HepG2 (cell line): ENCODE data around the gene NOL4L. TPM values are rescaled to one million over a fixed set of nuclear protein-coding genes. Genes with fewer than 3 reads are reported as not detected.

Source experiments
- DPF2 ChIP-seq: sonication (generic); formaldehyde crosslinking; IDR thresholded peaks from 2 replicates; pipeline ENCODE4 v1.4.0; 2020; ENCODE audit warnings: mild to moderate bottlenecking, low read depth, missing genetic modification reagents, borderline replicate concordance
- FOSL2 ChIP-seq: sonication (generic); formaldehyde crosslinking; IDR thresholded peaks from 2 replicates; pipeline ENCODE4 v1.4.0; 2020; ENCODE audit warnings: missing genetic modification reagents
- FOXO1 ChIP-seq: sonication (generic); formaldehyde crosslinking; IDR thresholded peaks from 2 replicates; pipeline ENCODE4 v1.4.0; 2020; ENCODE audit warnings: missing genetic modification reagents
- HNF1B ChIP-seq: sonication (generic); formaldehyde crosslinking; IDR thresholded peaks from 2 replicates; pipeline ENCODE4 v1.5.1; 2020; ENCODE audit warnings: mild to moderate bottlenecking, moderate library complexity, missing genetic modification reagents
- NCOA1 ChIP-seq: sonication (generic); formaldehyde crosslinking; IDR thresholded peaks from 2 replicates; pipeline ENCODE4 v1.9.0; 2021; ENCODE audit warnings: missing genetic modification reagents
- NCOA5 ChIP-seq: sonication (generic); formaldehyde crosslinking; IDR thresholded peaks from 2 replicates; pipeline ENCODE4 v1.4.0; 2020; ENCODE audit warnings: missing genetic modification reagents
- PRMT3 ChIP-seq: sonication (generic); formaldehyde crosslinking; IDR thresholded peaks from 2 replicates; pipeline ENCODE4 v1.8.1; 2022; ENCODE audit warnings: low read depth, mild to moderate bottlenecking, moderate library complexity, missing genetic modification reagents, borderline replicate concordance
- SAP130 ChIP-seq: IDR thresholded peaks from 2 replicates; pipeline ENCODE4 v1.6.1; 2016; ENCODE audit warnings: low read depth
- UBTF ChIP-seq: sonication (generic); formaldehyde crosslinking; IDR thresholded peaks from 2 replicates; pipeline ENCODE4 v1.4.0; 2020; ENCODE audit warnings: mild to moderate bottlenecking, missing genetic modification reagents
- ZFX ChIP-seq: sonication (generic); formaldehyde crosslinking; IDR thresholded peaks from 2 replicates; pipeline ENCODE4 v1.4.0; 2020; ENCODE audit warnings: mild to moderate bottlenecking, low read depth, missing genetic modification reagents, moderate library complexity
- ZMYM2 ChIP-seq: sonication (generic); formaldehyde crosslinking; IDR thresholded peaks from 2 replicates; pipeline ENCODE4 v1.8.0; 2022; ENCODE audit warnings: mild to moderate bottlenecking, missing genetic modification reagents
- ZNF205 ChIP-seq: IDR thresholded peaks from 2 replicates; pipeline ENCODE4 v1.6.1; 2018; ENCODE audit warnings: missing biosample characterization, missing genetic modification reagents
- ZNF232 ChIP-seq: sonication (generic); formaldehyde crosslinking; IDR thresholded peaks from 2 replicates; pipeline ENCODE4 v1.4.0; 2020; ENCODE audit warnings: missing genetic modification reagents, borderline replicate concordance
- ZNF24 ChIP-seq: fragments of 450-650 bp; IDR thresholded peaks from 2 replicates; pipeline ENCODE4 v1.6.1; 2017; ENCODE audit warnings: antibody characterized with exemption, mild to moderate bottlenecking
- ZNF569 ChIP-seq: sonication (generic); formaldehyde crosslinking; IDR thresholded peaks from 2 replicates; pipeline ENCODE4 v1.5.0; 2020; ENCODE audit warnings: mild to moderate bottlenecking, missing genetic modification reagents, moderate library complexity, borderline replicate concordance
- ZNF572 ChIP-seq: sonication (generic); formaldehyde crosslinking; IDR thresholded peaks from 2 replicates; pipeline ENCODE4 v1.5.1; 2020; ENCODE audit warnings: mild to moderate bottlenecking, missing genetic modification reagents
- ZNF816 ChIP-seq: sonication (generic); formaldehyde crosslinking; IDR thresholded peaks from 2 replicates; pipeline ENCODE4 v1.8.0; 2022; ENCODE audit warnings: missing genetic modification reagents, mild to moderate bottlenecking, borderline replicate concordance
- polyA plus RNA-seq, 8 experiments: library from polyadenylated mRNA; depleted of rRNA in 3 of 8; stranded (reverse) in 7 of 8; unstranded in 1 of 8; fragments of >200 nt; fragmentation: Illumina TruSeq in 4 of 8; extraction: Trizol in 4 of 8; gene quantifications; 2 replicates each; pipeline versions ENCODE4 v1.2.1 to v1.2.3, GENCODE V29; 2011 to 2016; ENCODE audit warnings: low read depth in 4 of 8, missing spikeins in 1 of 8, mixed read lengths in 1 of 8; ENCODE audit not compliant: insufficient read depth in 1 of 8
- total RNA-seq, 5 experiments: library from RNA; depleted of rRNA; stranded (reverse); fragments of >200 nt; fragmentation: Illumina TruSeq; extraction: Trizol; gene quantifications; 2 replicates each; pipeline ENCODE4 v1.2.3, GENCODE V29; 2016; ENCODE audit warnings: low read depth in 1 of 5
- TF ChIP-seq, protein P1 (sequence below): sonication (generic); formaldehyde crosslinking; IDR thresholded peaks from 2 replicates; pipeline ENCODE4 v1.5.1; 2020; ENCODE audit warnings: missing genetic modification reagents, mild to moderate bottlenecking, borderline replicate concordance
- TF ChIP-seq, protein P2 (sequence below): sonication (generic); formaldehyde crosslinking; IDR thresholded peaks from 2 replicates; pipeline ENCODE4 v1.4.0; 2020; ENCODE audit warnings: mild to moderate bottlenecking, missing genetic modification reagents
- TF ChIP-seq, protein P3 (sequence below): sonication (generic); formaldehyde crosslinking; IDR thresholded peaks from 2 replicates; pipeline ENCODE4 v1.8.1; 2023; ENCODE audit warnings: mild to moderate bottlenecking, moderate library complexity, missing genetic modification reagents

The NOL4L gene
- total and polyA plus RNA-seq, 2 of the 13 experiments (the other 11 are each of a cell fraction or from before 2014, with no cell fraction given): 16.6 to 35.4 TPM

- TF ChIP-seq HNF1B (CRISPR knock-in tag): peak; percentile 63
- peak; percentile 54 for TF ChIP-seq UBTF (CRISPR knock-in tag)
- TF ChIP-seq, protein P1, sequence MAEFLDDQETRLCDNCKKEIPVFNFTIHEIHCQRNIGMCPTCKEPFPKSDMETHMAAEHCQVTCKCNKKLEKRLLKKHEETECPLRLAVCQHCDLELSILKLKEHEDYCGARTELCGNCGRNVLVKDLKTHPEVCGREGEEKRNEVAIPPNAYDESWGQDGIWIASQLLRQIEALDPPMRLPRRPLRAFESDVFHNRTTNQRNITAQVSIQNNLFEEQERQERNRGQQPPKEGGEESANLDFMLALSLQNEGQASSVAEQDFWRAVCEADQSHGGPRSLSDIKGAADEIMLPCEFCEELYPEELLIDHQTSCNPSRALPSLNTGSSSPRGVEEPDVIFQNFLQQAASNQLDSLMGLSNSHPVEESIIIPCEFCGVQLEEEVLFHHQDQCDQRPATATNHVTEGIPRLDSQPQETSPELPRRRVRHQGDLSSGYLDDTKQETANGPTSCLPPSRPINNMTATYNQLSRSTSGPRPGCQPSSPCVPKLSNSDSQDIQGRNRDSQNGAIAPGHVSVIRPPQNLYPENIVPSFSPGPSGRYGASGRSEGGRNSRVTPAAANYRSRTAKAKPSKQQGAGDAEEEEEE (CRISPR knock-in tag): no peak; the same call in 1 of the 2 replicates
- TF ChIP-seq, protein P2, sequence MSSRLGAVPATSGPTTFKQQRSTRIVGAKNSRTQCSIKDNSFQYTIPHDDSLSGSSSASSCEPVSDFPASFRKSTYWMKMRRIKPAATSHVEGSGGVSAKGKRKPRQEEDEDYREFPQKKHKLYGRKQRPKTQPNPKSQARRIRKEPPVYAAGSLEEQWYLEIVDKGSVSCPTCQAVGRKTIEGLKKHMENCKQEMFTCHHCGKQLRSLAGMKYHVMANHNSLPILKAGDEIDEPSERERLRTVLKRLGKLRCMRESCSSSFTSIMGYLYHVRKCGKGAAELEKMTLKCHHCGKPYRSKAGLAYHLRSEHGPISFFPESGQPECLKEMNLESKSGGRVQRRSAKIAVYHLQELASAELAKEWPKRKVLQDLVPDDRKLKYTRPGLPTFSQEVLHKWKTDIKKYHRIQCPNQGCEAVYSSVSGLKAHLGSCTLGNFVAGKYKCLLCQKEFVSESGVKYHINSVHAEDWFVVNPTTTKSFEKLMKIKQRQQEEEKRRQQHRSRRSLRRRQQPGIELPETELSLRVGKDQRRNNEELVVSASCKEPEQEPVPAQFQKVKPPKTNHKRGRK (CRISPR knock-in tag): no peak
- 0 out of 2 replicates have a peak, but pooled peaks have one; percentile 18 for TF ChIP-seq ZNF232
- TF ChIP-seq ZNF572: 0 out of 2 replicates have a peak, but pooled peaks have one; percentile 54
- TF ChIP-seq ZNF24: 0 out of 2 replicates have a peak, but pooled peaks have one; percentile 4
- peak; percentile 73; the same call in 1 of the 2 replicates for TF ChIP-seq NCOA1
- TF ChIP-seq SAP130 (CRISPR knock-in tag): peak; percentile 57
- TF ChIP-seq NCOA5: no peak
- TF ChIP-seq ZNF816 (CRISPR knock-in tag): 0 out of 2 replicates have a peak, but pooled peaks have one; percentile 49
- TF ChIP-seq DPF2 (CRISPR knock-in tag): 0 out of 2 replicates have a peak, but pooled peaks have one; percentile 16
- 0 out of 2 replicates have a peak, but pooled peaks have one; percentile 30 for TF ChIP-seq ZMYM2
- TF ChIP-seq ZFX (CRISPR knock-in tag): peak; percentile 87
- peak; percentile 69; the same call in 1 of the 2 replicates for TF ChIP-seq ZNF569 (CRISPR knock-in tag)
- TF ChIP-seq FOXO1: peak; percentile 32; the same call in 1 of the 2 replicates
- TF ChIP-seq FOSL2 (CRISPR knock-in tag): no peak
- TF ChIP-seq, protein P3, sequence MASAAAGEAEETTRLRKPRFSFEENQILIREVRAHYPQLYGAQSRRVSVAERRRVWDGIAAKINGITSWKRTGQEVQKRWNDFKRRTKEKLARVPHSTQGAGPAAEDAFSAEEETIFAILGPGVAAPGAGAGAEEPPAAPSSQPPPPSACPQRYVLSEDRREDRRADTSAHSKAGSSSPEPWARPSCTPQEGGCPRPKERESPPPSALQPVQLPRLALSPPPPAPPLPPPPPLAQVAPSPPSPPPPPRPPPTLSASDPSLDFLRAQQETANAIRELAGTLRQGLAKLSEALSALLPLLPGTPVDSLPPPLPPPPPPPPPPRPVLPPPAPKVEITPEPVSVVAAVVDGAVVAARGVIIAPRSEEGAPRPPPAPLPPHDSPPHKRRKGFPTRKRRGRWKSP: peak; percentile 41; the same call in 1 of the 2 replicates
- peak; percentile 67; the same call in 1 of the 2 replicates for TF ChIP-seq ZNF205 (CRISPR knock-in tag)
- no peak for TF ChIP-seq PRMT3 (CRISPR knock-in tag)
These were observed 28.6 kb downstream of the NOL4L start (continued) for GRCh38 chr20:32556312-32557184.
